DMS 273 (cell line): Measurements from ENCODE around the gene PHF2.

Experiments
- DNase-seq: peaks from one replicate; lab custom pipeline; 2025; ENCODE audit not compliant: unreplicated experiment; lab: John Stamatoyannopoulos, UW

Gene PHF2

GRCh38 chr9:93598647-93599241, 22.4 kb downstream of the PHF2 start:
- DNase-seq: no peak

DNA sequence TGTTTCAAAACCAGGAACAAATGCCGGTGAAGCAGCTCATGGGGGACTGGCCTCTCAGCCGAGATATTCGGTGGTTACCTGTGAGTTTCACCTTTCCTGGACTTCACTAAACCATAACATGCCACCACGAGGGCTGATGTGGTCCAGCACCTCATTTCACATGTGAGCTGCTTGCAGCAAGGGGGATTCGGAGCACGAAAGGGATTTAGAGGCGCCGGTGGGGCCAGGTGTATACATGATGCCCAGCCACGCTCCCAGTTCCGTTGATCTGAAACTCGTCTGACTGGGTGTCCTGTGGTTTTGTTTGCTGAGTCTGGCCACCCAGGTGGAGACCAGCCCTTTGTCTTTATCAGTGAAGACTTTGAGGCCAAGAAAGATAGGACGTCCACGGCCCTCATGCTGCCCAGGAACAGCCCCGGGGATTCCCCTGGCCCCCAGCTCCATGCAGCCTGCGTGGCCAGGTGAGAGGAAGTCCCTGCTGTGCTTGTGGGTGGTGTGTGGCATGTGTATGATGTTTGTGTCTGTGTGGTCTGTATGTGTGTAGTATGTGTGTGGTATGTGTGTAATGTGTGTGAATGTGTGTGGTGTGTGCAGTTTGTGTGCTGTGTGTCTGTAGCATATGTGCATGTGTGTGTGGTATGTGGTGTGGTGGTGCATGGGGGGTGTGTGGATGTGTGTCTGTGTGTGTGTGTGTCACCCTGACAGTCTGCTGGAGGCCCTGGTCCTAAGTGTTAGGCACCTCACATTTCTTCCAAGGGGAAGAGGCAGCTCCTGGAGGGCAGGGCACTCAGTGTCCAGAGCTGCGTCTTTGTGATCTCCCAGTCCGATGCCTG, 23.4 kb downstream of the PHF2 start:
- no peak for DNase-seq

- peak; percentile 65 for DNase-seq
These were observed 24.1 kb downstream of the PHF2 start for GRCh38 chr9:93600504-93600903.

- DNase-seq: no peak
These were observed 24.7 kb downstream of the PHF2 start for GRCh38 chr9:93601063-93601462.

DNA sequence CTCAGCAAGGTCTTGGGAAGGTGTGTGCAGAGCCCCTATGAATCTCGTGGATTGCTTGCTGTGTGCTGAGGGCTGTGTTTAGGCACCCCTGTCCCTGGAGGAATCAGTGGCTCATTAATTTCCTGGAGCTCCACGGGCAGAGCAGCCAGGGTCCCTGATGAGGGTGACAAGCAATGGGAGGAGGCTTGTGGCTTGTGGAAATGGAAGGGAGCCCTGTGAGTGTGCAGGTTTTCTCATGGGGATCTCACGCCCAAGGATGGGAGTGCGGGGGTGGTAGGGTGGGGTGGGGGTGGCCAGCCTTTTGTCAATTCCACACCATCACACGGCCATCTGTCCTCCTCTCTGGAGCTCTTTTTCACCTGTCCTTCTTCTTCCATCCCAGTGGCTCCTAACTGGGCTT, 25.3 kb downstream of the PHF2 start:
- DNase-seq: no peak

- no peak for DNase-seq
These were observed 26.6 kb downstream of the PHF2 start for GRCh38 chr9:93603011-93603410.

DNA sequence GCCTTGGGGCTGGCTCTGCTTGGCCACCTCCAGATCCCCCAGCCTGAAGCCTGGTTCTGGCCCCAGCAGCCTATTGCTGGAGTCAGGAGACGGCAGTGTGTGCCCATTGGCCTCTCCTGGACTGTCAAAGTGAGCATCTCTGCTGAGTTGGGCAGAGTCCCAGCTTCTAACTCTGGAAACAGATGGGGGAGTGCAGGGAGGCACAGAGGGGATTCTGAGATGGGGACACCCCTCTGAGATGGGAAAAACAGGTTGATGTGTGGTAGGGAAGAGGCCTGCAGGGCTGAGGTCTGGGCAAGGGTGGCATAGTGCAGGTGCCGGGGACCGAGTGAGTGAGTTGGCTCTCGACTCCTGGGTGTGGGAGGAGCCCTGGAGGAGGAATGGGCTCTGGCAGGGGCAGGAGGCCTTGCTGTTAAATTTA, 27.5 kb downstream of the PHF2 start:
- DNase-seq: no peak

GRCh38 chr9:93606187-93606586, 29.8 kb downstream of the PHF2 start:
- DNase-seq: no peak

DNA sequence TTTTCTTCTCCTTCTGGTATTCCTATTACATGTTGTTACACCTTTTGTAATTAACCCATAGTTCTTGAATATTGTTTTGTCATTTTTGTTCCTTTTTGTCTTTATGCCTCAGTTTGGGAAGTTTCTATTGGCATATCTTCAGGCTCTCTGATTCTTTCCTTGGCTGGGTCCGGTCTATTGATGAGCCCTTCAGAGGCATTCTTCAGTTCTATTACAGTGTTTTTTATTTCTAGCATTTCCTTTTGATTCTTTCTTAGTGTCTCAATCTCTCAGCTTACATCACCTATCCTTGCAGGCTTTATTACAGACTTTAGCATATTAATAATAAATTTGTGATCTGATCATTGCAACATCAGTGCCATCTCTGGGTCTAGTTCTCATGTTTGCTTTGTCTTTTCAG, 33.8 kb downstream of the PHF2 start:
- DNase-seq: no peak

- no peak for DNase-seq
These were observed 35.8 kb downstream of the PHF2 start for GRCh38 chr9:93612052-93612795.

DNA sequence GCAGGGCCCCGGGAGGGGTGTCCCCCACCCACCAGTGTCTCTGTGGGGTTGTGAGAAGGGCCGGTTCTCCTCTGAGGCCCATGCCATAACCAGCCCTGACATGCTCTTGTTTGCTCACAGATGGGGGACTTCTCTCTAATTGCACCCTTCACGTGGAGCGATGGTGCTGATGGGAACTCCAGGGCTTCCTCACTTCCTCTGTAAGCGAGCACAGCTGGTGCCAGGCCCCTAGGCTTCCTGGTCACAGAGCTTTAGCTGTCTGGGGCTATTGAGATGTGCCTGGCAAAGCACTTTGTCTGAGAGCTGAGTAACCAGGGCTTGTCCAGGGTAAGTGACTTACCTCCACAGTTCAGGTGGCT, 36.4 kb downstream of the PHF2 start:
- peak; percentile 52 for DNase-seq

GRCh38 chr9:93613174-93613573, 36.8 kb downstream of the PHF2 start:
- DNase-seq: no peak

DNA sequence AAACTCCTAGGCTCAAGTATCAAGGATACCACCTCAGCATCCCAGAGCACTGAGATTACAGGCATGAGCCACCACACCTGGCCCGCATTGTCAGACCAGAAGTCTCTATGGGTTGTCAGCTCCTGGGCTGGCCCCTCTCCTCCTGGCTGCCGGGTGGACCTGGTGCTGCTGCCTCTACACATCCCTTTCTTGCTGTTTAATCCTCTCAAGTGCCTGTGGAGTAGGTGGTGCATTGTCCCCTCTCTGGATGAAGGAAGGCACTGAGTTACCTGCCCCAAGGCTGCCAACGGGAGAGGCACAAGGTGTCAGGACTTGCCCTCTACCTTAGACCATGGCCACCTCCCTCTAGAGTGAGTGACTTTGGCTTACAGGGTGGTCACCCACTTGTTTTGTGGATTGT, 37.4 kb downstream of the PHF2 start:
- DNase-seq: no peak

DNA sequence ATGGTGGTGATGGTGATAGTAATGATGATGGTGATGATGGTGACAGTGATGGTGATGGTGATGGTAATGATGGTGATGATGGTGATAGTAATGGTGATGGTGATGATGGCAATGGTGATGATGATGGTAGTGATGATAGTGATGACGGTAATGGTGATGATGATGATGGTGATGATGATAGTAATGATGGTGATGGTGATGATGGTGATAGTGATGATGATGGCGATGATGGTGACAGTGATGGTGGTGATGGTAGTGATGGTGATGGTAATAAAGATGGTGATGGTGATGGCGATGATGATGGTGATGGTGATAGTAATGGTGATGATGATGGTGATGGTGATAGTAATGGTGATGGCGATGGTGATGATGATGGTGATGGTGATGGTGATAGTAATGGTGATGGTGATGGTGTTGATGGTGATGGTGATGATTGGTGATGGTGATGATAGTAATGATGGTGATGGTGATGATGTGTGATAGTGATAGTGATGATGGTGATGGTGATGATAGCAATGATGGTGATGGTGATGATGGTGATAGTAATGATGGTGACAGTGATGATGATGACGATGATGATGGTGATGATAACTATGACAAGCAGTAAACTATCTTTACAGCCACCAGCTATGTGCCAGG, 38.6 kb downstream of the PHF2 start:
- no peak for DNase-seq

GRCh38 chr9:93616044-93616443, 39.7 kb downstream of the PHF2 start:
- no peak for DNase-seq

- DNase-seq: no peak
These were observed 40.9 kb downstream of the PHF2 start for GRCh38 chr9:93617273-93617672.

DNA sequence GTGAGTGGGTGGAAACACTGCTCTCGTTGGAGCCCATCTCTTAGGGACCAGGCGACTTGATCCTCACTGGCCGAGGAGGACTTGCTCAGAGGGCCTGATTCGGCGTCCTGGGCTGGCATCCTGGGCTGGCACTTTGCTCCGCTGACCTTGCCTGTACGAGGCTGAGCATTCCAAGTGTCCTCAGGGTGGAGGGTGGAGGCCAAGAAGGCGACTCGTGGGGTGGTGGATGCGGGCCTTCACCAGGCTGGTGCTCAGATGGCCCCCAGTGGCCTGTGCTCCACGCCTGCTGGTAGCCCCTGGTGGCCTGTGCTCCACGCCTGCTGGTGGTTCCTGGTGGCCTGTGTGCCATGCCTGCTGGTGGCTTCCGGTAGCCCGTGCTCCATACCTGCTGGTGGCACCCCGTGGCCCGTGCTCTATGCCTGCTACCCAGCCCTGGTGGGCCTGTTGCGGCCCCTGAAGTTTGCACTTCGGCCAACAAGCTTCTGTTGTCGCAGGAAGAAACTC, 42.9 kb downstream of the PHF2 start:
- no peak for DNase-seq

- no peak for DNase-seq
These were observed 43.7 kb downstream of the PHF2 start for GRCh38 chr9:93620041-93620506.

- no peak for DNase-seq
These were observed 44.8 kb downstream of the PHF2 start for GRCh38 chr9:93620881-93621820.

- DNase-seq: no peak
These were observed 45.5 kb downstream of the PHF2 start for GRCh38 chr9:93621922-93622321.
